GM23338 (cell line): Measurements from ENCODE around the gene SLC35B1. TPM values are rescaled to one million over a fixed set of nuclear protein-coding genes. Genes with fewer than 3 reads are reported as not detected.

Source experiments
- ATAC-seq: fragments of 200-7000 bp; cut with Tn5 transposase; 3 replicates; pipeline ENCODE4 v1.9.1; 2020
- DNase-seq: peaks from one replicate; pipeline ENCODE4 v3.0.0-alpha.2; 2015; ENCODE audit warnings: low spot score
- H2AFZ ChIP-seq: fragments of 200-600 bp; sonication (generic); 2 replicates; pipeline ENCODE4 v1.8.0; 2016; ENCODE audit warnings: antibody characterized with exemption, mild to moderate bottlenecking, moderate library complexity
- H3F3A ChIP-seq: fragments of 200-600 bp; sonication (generic); replicated peaks from 2 replicates; pipeline ENCODE4 v1.8.0; 2017; ENCODE audit warnings: antibody characterized with exemption, mixed run types, low read depth
- H3K27ac ChIP-seq: fragments of 200-600 bp; sonication (generic); 2 replicates; pipeline ENCODE4 v1.6.1; 2016; ENCODE audit warnings: low read depth
- H3K27me3 ChIP-seq: fragments of 200-600 bp; sonication (generic); 2 replicates; pipeline ENCODE4 v1.8.0; 2016; ENCODE audit warnings: mild to moderate bottlenecking, mixed run types, moderate library complexity; ENCODE audit not compliant: insufficient read depth
- H3K36me3 ChIP-seq: fragments of 200-600 bp; sonication (generic); 2 replicates; pipeline ENCODE4 v1.8.0; 2016; ENCODE audit warnings: mild to moderate bottlenecking; ENCODE audit not compliant: insufficient read depth
- H3K4me1 ChIP-seq: fragments of 200-600 bp; sonication (generic); 2 replicates; pipeline ENCODE4 v1.8.0; 2016; ENCODE audit warnings: mild to moderate bottlenecking, moderate library complexity; ENCODE audit not compliant: insufficient read depth
- H3K4me2 ChIP-seq: fragments of 200-600 bp; sonication (generic); 2 replicates; pipeline ENCODE4 v1.7.1; 2017; ENCODE audit warnings: mixed run types
- H3K4me3 ChIP-seq: fragments of 200-600 bp; sonication (generic); 2 replicates; pipeline ENCODE4 v1.6.1; 2016; ENCODE audit warnings: mixed run types
- H3K79me2 ChIP-seq: fragments of 200-600 bp; sonication (generic); replicated peaks from 2 replicates; pipeline ENCODE4 v1.8.0; 2017; ENCODE audit warnings: mild to moderate bottlenecking; ENCODE audit not compliant: insufficient read depth
- H3K9me2 ChIP-seq: fragments of 200-600 bp; sonication (generic); 2 replicates; pipeline ENCODE4 v1.8.0; 2017; ENCODE audit not compliant: insufficient read depth
- H4K20me1 ChIP-seq: fragments of 200-600 bp; sonication (generic); replicated peaks from 2 replicates; pipeline ENCODE4 v1.8.0; 2017; ENCODE audit warnings: mild to moderate bottlenecking; ENCODE audit not compliant: insufficient read depth
- H3K27ac Mint-ChIP-seq: 2 replicates; pipeline ENCODE4 v1.8.0; 2020; ENCODE audit warnings: inconsistent platforms, mild to moderate bottlenecking, moderate library complexity, mixed read lengths
- H3K27me3 Mint-ChIP-seq: 3 replicates; pipeline ENCODE4 v1.8.0; 2022; ENCODE audit warnings: low read depth, mild to moderate bottlenecking, moderate library complexity, mixed read lengths, inconsistent platforms; ENCODE audit not compliant: insufficient read depth, poor library complexity
- H3K36me3 Mint-ChIP-seq: 3 replicates; pipeline ENCODE4 v1.8.0; 2021; ENCODE audit warnings: low read depth, mild to moderate bottlenecking, inconsistent platforms, moderate library complexity, mixed read lengths
- H3K4me1 Mint-ChIP-seq: 3 replicates; pipeline ENCODE4 v1.8.0; 2020; ENCODE audit warnings: mild to moderate bottlenecking, inconsistent platforms, mixed read lengths
- H3K4me3 Mint-ChIP-seq: 3 replicates; pipeline ENCODE4 v1.8.0; 2021; ENCODE audit warnings: moderate library complexity, mild to moderate bottlenecking, inconsistent platforms, mixed read lengths
- H3K9me3 Mint-ChIP-seq: 3 replicates; pipeline ENCODE4 v1.8.0; 2020; ENCODE audit warnings: moderate library complexity, mild to moderate bottlenecking, inconsistent platforms, mixed read lengths
- CREB1 ChIP-seq: fragments of 250-450 bp; sonication (Bioruptor Pico); IDR thresholded peaks from 2 replicates; pipeline ENCODE4 v1.5.0; 2020; ENCODE audit warnings: low read depth, mild to moderate bottlenecking, moderate library complexity
- ETS1 ChIP-seq: IDR thresholded peaks from 2 replicates; pipeline ENCODE4 v1.6.1; 2016; ENCODE audit warnings: antibody characterized with exemption
- EZH2 ChIP-seq: fragments of 200-600 bp; sonication (generic); IDR thresholded peaks from one replicate; pipeline ENCODE4 v1.8.0; 2017; ENCODE audit warnings: antibody characterized with exemption, mild to moderate bottlenecking, low read depth; ENCODE audit not compliant: unreplicated experiment
- EZH2phosphoT487 ChIP-seq: fragments of 200-600 bp; sonication (generic); IDR thresholded peaks from one replicate; pipeline ENCODE4 v1.8.1; 2018; ENCODE audit warnings: antibody characterized with exemption; ENCODE audit not compliant: unreplicated experiment
- JUNB ChIP-seq: IDR thresholded peaks from one replicate; pipeline ENCODE4 v1.6.1; 2016; ENCODE audit warnings: antibody characterized with exemption; ENCODE audit not compliant: unreplicated experiment
- NANOG ChIP-seq: IDR thresholded peaks from 2 replicates; pipeline ENCODE4 v1.6.1; 2016; ENCODE audit warnings: antibody characterized with exemption, borderline replicate concordance
- POLR2AphosphoS5 ChIP-seq: IDR thresholded peaks from 2 replicates; pipeline ENCODE4 v1.6.1; 2016; ENCODE audit warnings: antibody characterized with exemption, low read depth
- STAT1 ChIP-seq: IDR thresholded peaks from one replicate; pipeline ENCODE4 v1.6.1; 2016; ENCODE audit warnings: antibody characterized with exemption; ENCODE audit not compliant: unreplicated experiment
- ZNF114 ChIP-seq: fragments of 250-450 bp; sonication (Bioruptor Pico); IDR thresholded peaks from 2 replicates; pipeline ENCODE4 v1.5.0; 2020; ENCODE audit warnings: mild to moderate bottlenecking, moderate library complexity
- ZNF331 ChIP-seq: fragments of 250-450 bp; sonication (Bioruptor Pico); IDR thresholded peaks from 2 replicates; pipeline ENCODE4 v1.5.0; 2020; ENCODE audit warnings: low read depth, mild to moderate bottlenecking, moderate library complexity
- ZNF462 ChIP-seq: fragments of 250-450 bp; sonication (Bioruptor Pico); IDR thresholded peaks from 2 replicates; pipeline ENCODE4 v1.5.0; 2020; ENCODE audit warnings: mild to moderate bottlenecking, moderate library complexity
- polyA plus RNA-seq: library from polyadenylated mRNA; unstranded; fragments of >200 nt; fragmentation: Nextera tagmentation; extraction: Ambion mirVana; gene quantifications from 2 replicates; pipeline ENCODE4 v1.2.1, GENCODE V29; 2016
- total RNA-seq: library from RNA; depleted of rRNA; stranded (reverse); fragments of >200 nt; shearing (Covaris generic); gene quantifications from 2 replicates; pipeline ENCODE4 v1.2.3, GENCODE V29; 2014
- TF ChIP-seq, protein P1 (sequence below): IDR thresholded peaks from one replicate; pipeline ENCODE4 v1.6.1; 2018; ENCODE audit warnings: antibody characterized with exemption; ENCODE audit not compliant: unreplicated experiment
- TF ChIP-seq, protein P2 (sequence below), 2 experiments: fragments of 200-600 bp in 1 of 2; sonication (generic) in 1 of 2; conservative IDR thresholded peaks; 2 replicates each; pipeline versions ENCODE4 v1.5.1 to v1.6.1; 2016 to 2017; ENCODE audit warnings: antibody characterized with exemption in 2 of 2, low read depth in 2 of 2, mild to moderate bottlenecking in 2 of 2, moderate library complexity in 1 of 2

The SLC35B1 gene
- total and polyA plus RNA-seq, 2 experiments from 2014 or later = 56.7 to 58.9 TPM

- Histone ChIP-seq H3F3A (0 out of 2 replicates have a peak, but pooled peaks cover 3% of the 10 kb centered on the region), H2AFZ (no peak overlapping the region), H3K36me3 (no peaks in the 10 kb centered on the region), H3K79me2 (peaks cover 30% of the 10 kb centered on the region), H3K27me3 (no peaks in the 10 kb centered on the region), H4K20me1 (peaks cover 32% of the 10 kb centered on the region), H3K9me2 (no peaks in the 10 kb centered on the region), H3K27ac (no peak overlapping the region), H3K4me2 (no peak overlapping the region), H3K4me1 (no peaks in the 10 kb centered on the region), H3K4me3 (no peak overlapping the region)
- Mint-ChIP-seq H3K27ac (no peak overlapping the region), H3K36me3 (peaks cover 28% of the 10 kb centered on the region), H3K27me3 (peaks cover 2% of the 10 kb centered on the region), H3K9me3 (no peaks in the 10 kb centered on the region; the same call in 2 of the 3 replicates), H3K4me3 (no peak overlapping the region), H3K4me1 (peaks cover 4% of the 10 kb centered on the region; the same call in 1 of the 3 replicates)
- no peak for TF ChIP-seq ZNF114 (CRISPR knock-in tag)
- TF ChIP-seq JUNB = no peak
- TF ChIP-seq, protein P1, sequence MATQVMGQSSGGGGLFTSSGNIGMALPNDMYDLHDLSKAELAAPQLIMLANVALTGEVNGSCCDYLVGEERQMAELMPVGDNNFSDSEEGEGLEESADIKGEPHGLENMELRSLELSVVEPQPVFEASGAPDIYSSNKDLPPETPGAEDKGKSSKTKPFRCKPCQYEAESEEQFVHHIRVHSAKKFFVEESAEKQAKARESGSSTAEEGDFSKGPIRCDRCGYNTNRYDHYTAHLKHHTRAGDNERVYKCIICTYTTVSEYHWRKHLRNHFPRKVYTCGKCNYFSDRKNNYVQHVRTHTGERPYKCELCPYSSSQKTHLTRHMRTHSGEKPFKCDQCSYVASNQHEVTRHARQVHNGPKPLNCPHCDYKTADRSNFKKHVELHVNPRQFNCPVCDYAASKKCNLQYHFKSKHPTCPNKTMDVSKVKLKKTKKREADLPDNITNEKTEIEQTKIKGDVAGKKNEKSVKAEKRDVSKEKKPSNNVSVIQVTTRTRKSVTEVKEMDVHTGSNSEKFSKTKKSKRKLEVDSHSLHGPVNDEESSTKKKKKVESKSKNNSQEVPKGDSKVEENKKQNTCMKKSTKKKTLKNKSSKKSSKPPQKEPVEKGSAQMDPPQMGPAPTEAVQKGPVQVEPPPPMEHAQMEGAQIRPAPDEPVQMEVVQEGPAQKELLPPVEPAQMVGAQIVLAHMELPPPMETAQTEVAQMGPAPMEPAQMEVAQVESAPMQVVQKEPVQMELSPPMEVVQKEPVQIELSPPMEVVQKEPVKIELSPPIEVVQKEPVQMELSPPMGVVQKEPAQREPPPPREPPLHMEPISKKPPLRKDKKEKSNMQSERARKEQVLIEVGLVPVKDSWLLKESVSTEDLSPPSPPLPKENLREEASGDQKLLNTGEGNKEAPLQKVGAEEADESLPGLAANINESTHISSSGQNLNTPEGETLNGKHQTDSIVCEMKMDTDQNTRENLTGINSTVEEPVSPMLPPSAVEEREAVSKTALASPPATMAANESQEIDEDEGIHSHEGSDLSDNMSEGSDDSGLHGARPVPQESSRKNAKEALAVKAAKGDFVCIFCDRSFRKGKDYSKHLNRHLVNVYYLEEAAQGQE = no peak
- TF ChIP-seq STAT1 = no peak
- TF ChIP-seq ETS1 = no peak
- TF ChIP-seq ZNF331 (CRISPR knock-in tag) = no peak
- TF ChIP-seq ZNF462 = no peak
- TF ChIP-seq POLR2AphosphoS5 = no peak
- TF ChIP-seq EZH2phosphoT487 = no peak
- TF ChIP-seq, protein P2, sequence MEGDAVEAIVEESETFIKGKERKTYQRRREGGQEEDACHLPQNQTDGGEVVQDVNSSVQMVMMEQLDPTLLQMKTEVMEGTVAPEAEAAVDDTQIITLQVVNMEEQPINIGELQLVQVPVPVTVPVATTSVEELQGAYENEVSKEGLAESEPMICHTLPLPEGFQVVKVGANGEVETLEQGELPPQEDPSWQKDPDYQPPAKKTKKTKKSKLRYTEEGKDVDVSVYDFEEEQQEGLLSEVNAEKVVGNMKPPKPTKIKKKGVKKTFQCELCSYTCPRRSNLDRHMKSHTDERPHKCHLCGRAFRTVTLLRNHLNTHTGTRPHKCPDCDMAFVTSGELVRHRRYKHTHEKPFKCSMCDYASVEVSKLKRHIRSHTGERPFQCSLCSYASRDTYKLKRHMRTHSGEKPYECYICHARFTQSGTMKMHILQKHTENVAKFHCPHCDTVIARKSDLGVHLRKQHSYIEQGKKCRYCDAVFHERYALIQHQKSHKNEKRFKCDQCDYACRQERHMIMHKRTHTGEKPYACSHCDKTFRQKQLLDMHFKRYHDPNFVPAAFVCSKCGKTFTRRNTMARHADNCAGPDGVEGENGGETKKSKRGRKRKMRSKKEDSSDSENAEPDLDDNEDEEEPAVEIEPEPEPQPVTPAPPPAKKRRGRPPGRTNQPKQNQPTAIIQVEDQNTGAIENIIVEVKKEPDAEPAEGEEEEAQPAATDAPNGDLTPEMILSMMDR (conservative IDR thresholded peaks at IDR 0.05; ENCODE audit: low read depth in 2 of 2) = no peak
- no peak for TF ChIP-seq CREB1
- TF ChIP-seq EZH2 = no peak
- no peak for TF ChIP-seq NANOG
- DNase-seq (no peak), ATAC-seq (no peak)
Observed at GRCh38 chr17:49728425-49728824, 20.7 kb upstream of the SLC35B1 start.
